ENCODE results near the gene PIK3R2.

PIK3R2 gene

DNA sequence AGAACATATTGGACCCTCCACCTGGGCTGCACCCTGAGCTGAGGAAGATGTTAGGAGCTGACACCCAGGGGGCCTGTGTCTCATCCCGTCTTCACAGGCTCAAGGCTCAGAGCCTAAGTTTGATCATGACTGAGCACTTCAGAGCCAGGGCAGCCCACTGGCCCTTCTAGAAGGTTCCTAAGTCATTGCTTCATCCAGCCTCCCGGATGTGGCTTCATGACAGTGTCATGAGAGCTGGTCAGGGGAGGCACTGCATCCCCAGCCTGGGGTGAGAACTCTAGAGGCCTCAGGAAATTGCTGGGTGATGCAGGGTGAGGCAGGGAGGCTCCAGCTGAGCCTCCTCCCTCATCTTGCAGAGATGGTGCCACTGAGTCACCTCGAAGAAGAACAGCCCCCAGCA lies 24.9 kb upstream of the PIK3R2 start:
- no peak overlapping the region for H3K4me3 ChIP-seq (ENCODE audit: low read length, poor library complexity, severe bottlenecking)
- no peaks in the 10 kb centered on the region for H3K27me3 ChIP-seq (ENCODE audit: insufficient read depth, low read length, poor library complexity, severe bottlenecking)
- peaks cover 6% of the 10 kb centered on the region; the same call in 1 of the 2 replicates for H3K36me3 ChIP-seq (ENCODE audit: insufficient read depth, low read length)
- no peaks in the 10 kb centered on the region for H3K79me2 ChIP-seq (ENCODE audit: insufficient read depth, low read length)
- H2AFZ ChIP-seq (ENCODE audit: low read length): no peak overlapping the region
- H3F3A ChIP-seq (ENCODE audit: low read depth): no peaks in the 10 kb centered on the region
- H3K9ac ChIP-seq (ENCODE audit: low read depth, low read length, poor library complexity, severe bottlenecking): no peak overlapping the region
- TF ChIP-seq EZH2phosphoT487 (IDR thresholded peaks at IDR 0.05; ENCODE audit: borderline replicate concordance) (no peak), CTCF (conservative IDR thresholded peaks at IDR 0.05; ENCODE audit: low read length) (no peak)
- no peaks in the 10 kb centered on the region for H3K9me3 ChIP-seq (ENCODE audit: insufficient read depth, low read depth, low read length)
- no peaks in the 10 kb centered on the region for H4K20me1 ChIP-seq (ENCODE audit: insufficient read depth, low read length, poor library complexity, severe bottlenecking)
- H3K9me2 ChIP-seq (replicated peaks; ENCODE audit: low read depth, low read length): no peaks in the 10 kb centered on the region
- no peak overlapping the region for H3K4me2 ChIP-seq (ENCODE audit: low read depth, low read length, poor library complexity, severe bottlenecking)
- peaks cover 3% of the 10 kb centered on the region for H3K4me1 ChIP-seq (ENCODE audit: insufficient read depth, low read length, poor library complexity, severe bottlenecking)

DNA sequence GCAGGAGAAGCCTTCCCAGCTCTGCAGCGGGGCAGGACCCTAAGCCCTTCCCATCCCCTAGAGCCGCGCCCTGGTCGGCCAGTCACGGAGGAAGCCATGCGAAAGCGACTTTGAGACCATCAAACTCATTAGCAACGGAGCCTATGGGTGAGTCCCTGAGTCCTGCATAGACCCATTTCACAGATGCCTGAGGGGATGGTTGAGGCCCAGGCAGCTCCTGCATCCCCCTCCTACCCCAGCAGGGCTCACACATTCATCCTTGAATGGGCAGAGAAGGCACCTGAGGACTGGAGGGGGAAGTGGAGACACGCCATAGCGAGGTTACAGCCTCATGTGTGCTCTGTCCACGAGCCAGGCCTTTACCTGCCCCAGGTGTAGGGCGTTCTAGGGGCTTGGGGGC lies 24.2 kb upstream of the PIK3R2 start:
- H3K79me2 ChIP-seq (ENCODE audit: insufficient read depth, low read length): no peaks in the 10 kb centered on the region
- TF ChIP-seq CTCF (conservative IDR thresholded peaks at IDR 0.05; ENCODE audit: low read length): no peak
- no peak for TF ChIP-seq EZH2phosphoT487 (IDR thresholded peaks at IDR 0.05; ENCODE audit: borderline replicate concordance)
- H3K36me3 ChIP-seq (ENCODE audit: insufficient read depth, low read length): peaks cover 6% of the 10 kb centered on the region; the same call in 1 of the 2 replicates
- H3K4me3 ChIP-seq (ENCODE audit: low read length, poor library complexity, severe bottlenecking): no peak overlapping the region
- no peak overlapping the region for H2AFZ ChIP-seq (ENCODE audit: low read length)
- no peaks in the 10 kb centered on the region for H3K27me3 ChIP-seq (ENCODE audit: insufficient read depth, low read length, poor library complexity, severe bottlenecking)
- peaks cover 3% of the 10 kb centered on the region for H3K4me1 ChIP-seq (ENCODE audit: insufficient read depth, low read length, poor library complexity, severe bottlenecking)
- H3F3A ChIP-seq (ENCODE audit: low read depth): no peaks in the 10 kb centered on the region
- H3K9me3 ChIP-seq (ENCODE audit: insufficient read depth, low read depth, low read length): no peaks in the 10 kb centered on the region
- H3K9ac ChIP-seq (ENCODE audit: low read depth, low read length, poor library complexity, severe bottlenecking): no peak overlapping the region
- no peak overlapping the region for H3K4me2 ChIP-seq (ENCODE audit: low read depth, low read length, poor library complexity, severe bottlenecking)
- H4K20me1 ChIP-seq (ENCODE audit: insufficient read depth, low read length, poor library complexity, severe bottlenecking): no peaks in the 10 kb centered on the region
- H3K9me2 ChIP-seq (replicated peaks; ENCODE audit: low read depth, low read length): no peaks in the 10 kb centered on the region

- Histone ChIP-seq H3K4me2 (ENCODE audit: low read depth, low read length, poor library complexity, severe bottlenecking) (no peak overlapping the region), H3K79me2 (ENCODE audit: insufficient read depth, low read length) (no peaks in the 10 kb centered on the region), H3K9me2 (replicated peaks; ENCODE audit: low read depth, low read length) (no peaks in the 10 kb centered on the region), H3F3A (ENCODE audit: low read depth) (no peaks in the 10 kb centered on the region), H3K4me1 (ENCODE audit: insufficient read depth, low read length, poor library complexity, severe bottlenecking) (peaks cover 3% of the 10 kb centered on the region), H4K20me1 (ENCODE audit: insufficient read depth, low read length, poor library complexity, severe bottlenecking) (no peaks in the 10 kb centered on the region), H3K4me3 (ENCODE audit: low read length, poor library complexity, severe bottlenecking) (no peak overlapping the region), H3K9ac (ENCODE audit: low read depth, low read length, poor library complexity, severe bottlenecking) (no peak overlapping the region), H3K36me3 (ENCODE audit: insufficient read depth, low read length) (no peaks in the 10 kb centered on the region; the same call in 1 of the 2 replicates), H3K9me3 (ENCODE audit: insufficient read depth, low read depth, low read length) (no peaks in the 10 kb centered on the region), H2AFZ (ENCODE audit: low read length) (no peak overlapping the region), H3K27me3 (ENCODE audit: insufficient read depth, low read length, poor library complexity, severe bottlenecking) (no peaks in the 10 kb centered on the region)
- TF ChIP-seq EZH2phosphoT487 (IDR thresholded peaks at IDR 0.05; ENCODE audit: borderline replicate concordance) (no peak), CTCF (conservative IDR thresholded peaks at IDR 0.05; ENCODE audit: low read length) (no peak)
Measured at GRCh38 chr19:18130523-18131242, 22.3 kb upstream of the PIK3R2 start.
